ENCODE data around the gene GALK2.
"Not testable (repeated sequence)": the region's sequence is repeated elsewhere in the genome, so short reads cannot be mapped to it uniquely, and the experiment has no call there.

GALK2 gene

GRCh38 chr15:49168016-49168415, 2.0 kb upstream of the GALK2 start:
- DNase-seq: no peak

- DNase-seq: no peak
Measured at GRCh38 chr15:49171790-49172189, 1.7 kb downstream of the GALK2 start.

GRCh38 chr15:49174902-49175301, 4.9 kb downstream of the GALK2 start:
- no peak for DNase-seq

- not testable (repeated sequence) for DNase-seq
Measured at GRCh38 chr15:49175582-49176397, 5.7 kb downstream of the GALK2 start.

- DNase-seq: no peak
Measured at GRCh38 chr15:49178497-49178896, 8.4 kb downstream of the GALK2 start.

- DNase-seq: no peak
Measured at GRCh38 chr15:49179433-49180190, 9.6 kb downstream of the GALK2 start.

GRCh38 chr15:49182128-49182527, 12.1 kb downstream of the GALK2 start:
- DNase-seq: no peak

GRCh38 chr15:49183741-49184140, 13.7 kb downstream of the GALK2 start:
- DNase-seq: not testable (repeated sequence)

- DNase-seq: no peak
Measured at GRCh38 chr15:49185473-49185872, 15.4 kb downstream of the GALK2 start.

GRCh38 chr15:49187549-49188245, 17.6 kb downstream of the GALK2 start:
- DNase-seq: no peak

- DNase-seq: no peak
Measured at GRCh38 chr15:49188933-49189332, 18.9 kb downstream of the GALK2 start.

- no peak for DNase-seq
Measured at GRCh38 chr15:49189631-49190030, 19.6 kb downstream of the GALK2 start.

GRCh38 chr15:49190586-49190985, 20.5 kb downstream of the GALK2 start:
- no peak for DNase-seq

GRCh38 chr15:49191892-49192291, 21.8 kb downstream of the GALK2 start:
- no peak for DNase-seq

- no peak for DNase-seq
Measured at GRCh38 chr15:49196856-49197255, 26.8 kb downstream of the GALK2 start.

- DNase-seq: no peak
Measured at GRCh38 chr15:49199666-49200065, 29.6 kb downstream of the GALK2 start.

GRCh38 chr15:49200347-49200746, 30.3 kb downstream of the GALK2 start:
- DNase-seq: no peak

- DNase-seq: not testable (repeated sequence)
Measured at GRCh38 chr15:49208102-49208501, 38.1 kb downstream of the GALK2 start.

GRCh38 chr15:49212897-49213296, 42.9 kb downstream of the GALK2 start:
- DNase-seq: no peak

- DNase-seq: no peak
Measured at GRCh38 chr15:49215768-49216739, 46.0 kb downstream of the GALK2 start.

GRCh38 chr15:49223536-49224274, 53.7 kb downstream of the GALK2 start:
- no peak for DNase-seq
